Measurements from ENCODE around the gene TRIM49C. TPM values are rescaled to one million over a fixed set of nuclear protein-coding genes. Genes with fewer than 3 reads are reported as not detected.
"Not testable (repeated sequence)": the region's sequence is repeated elsewhere in the genome, so short reads cannot be mapped to it uniquely, and the experiment has no call there.

TRIM49C gene
- total RNA-seq: not detected

DNA sequence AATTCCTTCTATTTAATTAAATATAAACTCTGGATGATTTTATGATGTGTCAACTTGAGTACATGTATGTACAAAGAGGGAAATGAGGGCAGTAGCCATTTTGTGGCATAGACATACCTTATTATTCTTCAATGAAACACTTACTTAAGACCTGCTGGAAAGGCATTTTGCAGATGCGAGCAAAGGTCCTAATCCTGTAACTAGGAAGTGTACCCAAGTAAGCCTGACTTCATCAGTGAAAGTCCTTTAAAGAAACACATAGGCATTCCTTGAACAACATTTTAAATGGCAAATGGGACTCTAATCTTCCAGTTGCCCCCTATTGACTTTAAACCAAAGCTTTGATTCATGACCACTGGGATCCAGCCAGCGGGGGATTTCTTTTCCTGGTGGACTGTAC is at the start of gene TRIM49C:
Gene TRIM49C (plus strand): TSS at position 301 of the 400 bp plus-strand sequence. CDS start 4,106 bp downstream, outside the sequence.
- POLR2A ChIA-PET; CTCF ChIA-PET; H3K4me3 Mint-ChIP-seq; H3K36me3 Mint-ChIP-seq (ENCODE audit: low read depth); H3K27ac Mint-ChIP-seq; H3K9me3 Mint-ChIP-seq; intact Hi-C loops (cut with micrococcal nuclease); H3K4me1 Mint-ChIP-seq (ENCODE audit: low read depth); H3K27me3 Mint-ChIP-seq; DNase-seq; ATAC-seq: not testable (repeated sequence)

DNA sequence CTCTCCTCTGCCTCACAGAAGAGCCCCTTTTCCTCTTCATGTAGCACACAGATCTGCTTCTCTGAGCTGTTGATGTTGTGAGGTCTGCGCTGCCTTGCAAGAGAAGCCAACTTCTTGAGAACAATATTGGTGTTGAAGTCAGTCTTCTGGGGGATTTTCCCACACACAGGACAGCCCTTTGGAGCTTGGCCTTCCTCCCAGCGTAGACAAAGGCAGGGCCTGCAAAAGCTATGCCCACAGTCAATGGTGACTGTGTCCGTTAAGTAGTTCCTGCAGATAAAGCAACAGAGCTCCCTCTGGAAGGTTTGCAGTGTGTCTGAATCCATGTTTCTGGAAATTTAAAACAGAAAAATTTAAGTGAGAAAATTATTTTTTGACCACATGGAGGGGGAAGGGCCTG is 6.7 kb upstream of the TRIM49C start:
- CTCF ChIA-PET; H3K27ac Mint-ChIP-seq; ATAC-seq; H3K36me3 Mint-ChIP-seq (ENCODE audit: low read depth); H3K4me3 Mint-ChIP-seq; POLR2A ChIA-PET; H3K9me3 Mint-ChIP-seq; intact Hi-C loops (cut with micrococcal nuclease); H3K27me3 Mint-ChIP-seq; DNase-seq; H3K4me1 Mint-ChIP-seq (ENCODE audit: low read depth): not testable (repeated sequence)

GRCh38 chr11:90051591-90052209 is 20.8 kb downstream of the TRIM49C start:
- POLR2A ChIA-PET; H3K9me3 Mint-ChIP-seq; H3K27ac Mint-ChIP-seq; ATAC-seq; H3K4me3 Mint-ChIP-seq; H3K4me1 Mint-ChIP-seq (ENCODE audit: low read depth); CTCF ChIA-PET; DNase-seq; intact Hi-C loops (cut with micrococcal nuclease); H3K27me3 Mint-ChIP-seq; H3K36me3 Mint-ChIP-seq (ENCODE audit: low read depth): not testable (repeated sequence)

GRCh38 chr11:90052311-90052710 is 21.4 kb downstream of the TRIM49C start:
- H3K4me1 Mint-ChIP-seq (ENCODE audit: low read depth); H3K36me3 Mint-ChIP-seq (ENCODE audit: low read depth); CTCF ChIA-PET; ATAC-seq; intact Hi-C loops (cut with micrococcal nuclease); H3K4me3 Mint-ChIP-seq; H3K27ac Mint-ChIP-seq; H3K9me3 Mint-ChIP-seq; POLR2A ChIA-PET; H3K27me3 Mint-ChIP-seq: not testable (repeated sequence)
- DNase-seq: peak; percentile 6

GRCh38 chr11:90053545-90053944 is 22.6 kb downstream of the TRIM49C start:
- POLR2A ChIA-PET, H3K4me3 Mint-ChIP-seq: not testable (repeated sequence)

GRCh38 chr11:90085650-90086049 is 54.7 kb downstream of the TRIM49C start, which contains the start of gene UBTFL1:
TSS of gene UBTFL1 (plus strand) at chr11:90085950. CDS start at chr11:90085950, 0 bp downstream.
- POLR2A ChIA-PET; H3K36me3 Mint-ChIP-seq (ENCODE audit: low read depth); H3K4me3 Mint-ChIP-seq; CTCF ChIA-PET; DNase-seq; intact Hi-C loops (cut with micrococcal nuclease); H3K27me3 Mint-ChIP-seq; ATAC-seq; H3K27ac Mint-ChIP-seq; H3K9me3 Mint-ChIP-seq; H3K4me1 Mint-ChIP-seq (ENCODE audit: low read depth): not testable (repeated sequence)

More at GRCh38 chr11:90053545-90053944, 22.6 kb downstream of the TRIM49C start:
- CTCF ChIA-PET; H3K36me3 Mint-ChIP-seq (ENCODE audit: low read depth); H3K27ac Mint-ChIP-seq; H3K9me3 Mint-ChIP-seq; H3K27me3 Mint-ChIP-seq; intact Hi-C loops (cut with micrococcal nuclease); H3K4me1 Mint-ChIP-seq (ENCODE audit: low read depth); ATAC-seq; DNase-seq: not testable (repeated sequence)

GRCh38 chr11:90088731-90089130 is 57.8 kb downstream of the TRIM49C start:
- H3K4me3 Mint-ChIP-seq; H3K36me3 Mint-ChIP-seq (ENCODE audit: low read depth); CTCF ChIA-PET; DNase-seq; ATAC-seq; POLR2A ChIA-PET; H3K9me3 Mint-ChIP-seq; H3K27me3 Mint-ChIP-seq; intact Hi-C loops (cut with micrococcal nuclease); H3K27ac Mint-ChIP-seq; H3K4me1 Mint-ChIP-seq (ENCODE audit: low read depth): not testable (repeated sequence)

Other genes starting within 250 kb of the TRIM49C start
- not detected for gene TRIM49, start 222.5 kb upstream of the TRIM49C start, total RNA-seq
- gene TRIM64B, start 152.6 kb upstream of the TRIM49C start, total RNA-seq: not detected
- not detected for gene TRIM49D1, start 108.9 kb upstream of the TRIM49C start, total RNA-seq
- not detected for gene TRIM49D2, start 107.0 kb upstream of the TRIM49C start, total RNA-seq
- not detected for gene TRIM64, start 65.1 kb upstream of the TRIM49C start, total RNA-seq
- gene UBTFL1, start 54.8 kb downstream of the TRIM49C start, total RNA-seq: not detected
- not detected for gene NAALAD2, start 103.6 kb downstream of the TRIM49C start, total RNA-seq
- gene CHORDC1, start 191.9 kb downstream of the TRIM49C start, total RNA-seq: 10 to 100 TPM; 75.7 to 82.6 TPM

All from activated CD8-positive, alpha-beta T cell treated with anti-CD3 and anti-CD28 coated beads for 36 hours (primary cell).